Measurements from ENCODE around the gene MYRIP. TPM values are rescaled to one million over a fixed set of nuclear protein-coding genes. Genes with fewer than 3 reads are reported as not detected.

Gene MYRIP
- total and polyA plus RNA-seq, 2 of the 4 experiments (the other 2 are of a cell fraction) = not detected

GRCh38 chr3:39806820-39807219 lies 2.6 kb upstream of the MYRIP start:
- Histone ChIP-seq H3K56ac (ENCODE audit: extremely low read depth, insufficient read depth, low read length) (no peak overlapping the region), H3K4me2 (ENCODE audit: low read depth, low read length) (no peak overlapping the region), H3K4me3 (ENCODE audit: insufficient read depth, low read depth, low read length) (no peak overlapping the region), H3K4ac (ENCODE audit: low read depth, low read length) (no peak overlapping the region), H3K9ac (ENCODE audit: low read depth, low read length) (no peak overlapping the region), H2BK120ac (ENCODE audit: low read depth, low read length) (no peak overlapping the region), H3K4me1 (ENCODE audit: control insufficient read depth, insufficient read depth, low read length) (no peaks in the 10 kb centered on the region), H4K8ac (ENCODE audit: low read depth in 2 of 2, low read length in 2 of 2) (no peak overlapping the region), H3K36me3 (ENCODE audit: control insufficient read depth, insufficient read depth, low read length) (no peaks in the 10 kb centered on the region), H4K20me1 (ENCODE audit: insufficient read depth, low read length) (no peaks in the 10 kb centered on the region), H2AK9ac (replicated peaks; ENCODE audit: low read depth, low read length, poor library complexity) (no peak overlapping the region), H2BK20ac (ENCODE audit: low read depth, low read length) (no peak overlapping the region), H2AFZ (replicated peaks; ENCODE audit: low read length, poor library complexity) (no peak overlapping the region), H4K91ac (ENCODE audit: insufficient read depth, low read depth, low read length) (no peak overlapping the region), H3K18ac (ENCODE audit: low read depth, low read length) (no peak overlapping the region), H3K27me3 (ENCODE audit: control insufficient read depth, insufficient read depth, low read length) (peaks cover 12% of the 10 kb centered on the region; the same call in 1 of the 2 replicates), H3K79me1 (ENCODE audit: low read depth in 1 of 2, low read length in 2 of 2) (no peaks in the 10 kb centered on the region), H2BK15ac (ENCODE audit: low read depth, low read length) (no peak overlapping the region), H3K14ac (replicated peaks; ENCODE audit: low read depth, low read length) (no peak overlapping the region), H3K27ac (ENCODE audit: insufficient read depth, low read length) (no peak overlapping the region), H2AK5ac (ENCODE audit: low read depth, low read length) (no peak overlapping the region), H4K5ac (ENCODE audit: low read depth, low read length) (no peak overlapping the region), H2BK5ac (ENCODE audit: low read depth, low read length, poor library complexity, severe bottlenecking) (no peak overlapping the region), H3K23ac (ENCODE audit: low read depth, low read length) (no peak overlapping the region), H3K9me3 (ENCODE audit: control insufficient read depth, insufficient read depth, low read length) (peaks cover 4% of the 10 kb centered on the region; the same call in 1 of the 2 replicates), H3K9me1 (ENCODE audit: insufficient read depth, low read length) (no peaks in the 10 kb centered on the region)
- ChIA-PET POLR2A (ENCODE audit: unreplicated experiment) (no interaction called here), CTCF (no interaction called here)
- no CpG with 5 or more reads among the region's 1 CpG for WGBS, 2 experiments (ENCODE audit: extremely low coverage in 2 of 2, insufficient read length in 1 of 2)
- intact Hi-C loops (cut with micrococcal nuclease) (no loop called here), in situ Hi-C loops (cut with MboI; ENCODE audit: low sequenced_read_pairs) (no loop called here), dilution Hi-C loops (cut with HindIII; ENCODE audit: low sequenced_read_pairs, unreplicated experiment) (no loop called here)
- no TSS peak for BruUV-seq (replicated peaks)
- no peak for DNase-seq
- TF ChIP-seq USF2 (IDR thresholded peaks at IDR 0.05; ENCODE audit: low read depth, low read length) = no peak
- no peak for TF ChIP-seq MAFK (IDR thresholded peaks at IDR 0.05; ENCODE audit: low read depth, low read length)
- TF ChIP-seq POLR2A (IDR thresholded peaks at IDR 0.05; ENCODE audit: low read depth, low read length) = no peak
- no peak for TF ChIP-seq BHLHE40 (IDR thresholded peaks at IDR 0.05; ENCODE audit: low read depth, low read length)
- TF ChIP-seq NFE2L2 (IDR thresholded peaks at IDR 0.05; ENCODE audit: low read depth, low read length) = no peak
- TF ChIP-seq RCOR1 (IDR thresholded peaks at IDR 0.05; ENCODE audit: insufficient replicate concordance, low read length) = no peak
- TF ChIP-seq MXI1 (IDR thresholded peaks at IDR 0.05; ENCODE audit: borderline replicate concordance, low read depth, low read length) = no peak
- no peak for TF ChIP-seq SMC3 (IDR thresholded peaks at IDR 0.05; ENCODE audit: low read depth, low read length)
- TF ChIP-seq CTCF (conservative IDR thresholded peaks at IDR 0.05; ENCODE audit: low read depth, low read length) = no peak
- no peak for TF ChIP-seq MAZ (IDR thresholded peaks at IDR 0.05; ENCODE audit: borderline replicate concordance, low read depth, low read length)
- no peak for TF ChIP-seq FOS (IDR thresholded peaks at IDR 0.05; ENCODE audit: low read depth, low read length)
- no peak for TF ChIP-seq CEBPB (IDR thresholded peaks at IDR 0.05; ENCODE audit: low read depth, low read length)
- no peak for TF ChIP-seq RFX5 (IDR thresholded peaks at IDR 0.05; ENCODE audit: low read depth, low read length)
- no peak for TF ChIP-seq ELK1 (IDR thresholded peaks at IDR 0.05; ENCODE audit: borderline replicate concordance, low read depth, low read length)
- no peak for TF ChIP-seq CHD1 (IDR thresholded peaks at IDR 0.05; ENCODE audit: low read depth, low read length)
- no peak for TF ChIP-seq RAD21 (IDR thresholded peaks at IDR 0.05; ENCODE audit: low read length)
- ATAC-seq (ENCODE audit: low read depth) = no peak
